Measurements from ENCODE around the gene MUC6.

MUC6 gene

GRCh38 chr11:1009371-1009770 is 27.1 kb downstream of the MUC6 start:
- no peak for DNase-seq (ENCODE audit: low read depth)

- DNase-seq (ENCODE audit: low read depth): no peak
These were observed 27.7 kb downstream of the MUC6 start for GRCh38 chr11:1008803-1009145.

- no peak for DNase-seq (ENCODE audit: low read depth)
These were observed 28.3 kb downstream of the MUC6 start for GRCh38 chr11:1008001-1008802.

GRCh38 chr11:1007279-1007678 is 29.2 kb downstream of the MUC6 start:
- no peak for DNase-seq (ENCODE audit: low read depth)

- DNase-seq (ENCODE audit: low read depth): no peak
These were observed 29.8 kb downstream of the MUC6 start for GRCh38 chr11:1006762-1007161.

- DNase-seq (ENCODE audit: low read depth): no peak
These were observed 30.6 kb downstream of the MUC6 start for GRCh38 chr11:1005928-1006327.

GRCh38 chr11:1003159-1003558 is 33.4 kb downstream of the MUC6 start:
- DNase-seq (ENCODE audit: low read depth): no peak

- DNase-seq (ENCODE audit: low read depth): no peak
These were observed 34.0 kb downstream of the MUC6 start for GRCh38 chr11:1002406-1002984.

GRCh38 chr11:1001617-1002405 is 34.7 kb downstream of the MUC6 start:
- no peak for DNase-seq (ENCODE audit: low read depth)

- no peak for DNase-seq (ENCODE audit: low read depth)
These were observed 35.9 kb downstream of the MUC6 start for GRCh38 chr11:1000357-1001278.

GRCh38 chr11:999009-999408 is 37.5 kb downstream of the MUC6 start:
- DNase-seq (ENCODE audit: low read depth): no peak

GRCh38 chr11:997907-998306 is 38.6 kb downstream of the MUC6 start:
- DNase-seq (ENCODE audit: low read depth): no peak

GRCh38 chr11:996681-997080 is 39.8 kb downstream of the MUC6 start:
- DNase-seq (ENCODE audit: low read depth): no peak

GRCh38 chr11:995752-996420 is 40.6 kb downstream of the MUC6 start:
- DNase-seq (ENCODE audit: low read depth): no peak

GRCh38 chr11:995044-995751 is 41.3 kb downstream of the MUC6 start:
- no peak for DNase-seq (ENCODE audit: low read depth)

GRCh38 chr11:993632-994167 is 42.8 kb downstream of the MUC6 start:
- no peak for DNase-seq (ENCODE audit: low read depth)

- DNase-seq (ENCODE audit: low read depth): no peak
These were observed 43.9 kb downstream of the MUC6 start for GRCh38 chr11:992577-992976.

GRCh38 chr11:991711-992307 is 44.7 kb downstream of the MUC6 start:
- DNase-seq (ENCODE audit: low read depth): no peak

GRCh38 chr11:991034-991433 is 45.5 kb downstream of the MUC6 start:
- no peak for DNase-seq (ENCODE audit: low read depth)

- no peak for DNase-seq (ENCODE audit: low read depth)
These were observed 46.4 kb downstream of the MUC6 start for GRCh38 chr11:990101-990500.
